OCI-LY3 (cell line): ENCODE measurements around the gene HPGDS.

Source experiments
- CTCF ChIP-seq: fragments of 200-600, 300-600 bp; sonication (generic); IDR thresholded peaks from 2 replicates; pipeline ENCODE4 v1.5.1; 2014; ENCODE audit warnings: antibody characterized with exemption, low read length, low read depth
- EZH2phosphoT487 ChIP-seq: fragments of 200-600 bp; shearing (Covaris generic); IDR thresholded peaks from 2 replicates; pipeline ENCODE4 v1.6.1; 2018; ENCODE audit warnings: antibody characterized with exemption, mixed run types, low read depth

GRCh38 chr4:94256144-94256783 lies 86.4 kb downstream of the HPGDS start:
- no peak for TF ChIP-seq CTCF
- no peak for TF ChIP-seq EZH2phosphoT487
